K562 (cell line): Measurements from ENCODE around the gene PDE1A. TPM values are rescaled to one million over a fixed set of nuclear protein-coding genes. Genes with fewer than 3 reads are reported as not detected.

Experiments used
- ATAC-seq: fragments of 200-7000 bp; cut with Tn5 transposase; 3 replicates; pipeline ENCODE4 v1.9.1; 2020; ENCODE audit warnings: moderate library complexity
- BruUV-seq: library from RNA; stranded (reverse); fragments of 400-500 nt; replicated peaks from 2 replicates; lab custom pipeline; 2021; lab: Mats Ljungman, UMichigan
- CTCF ChIA-PET: fragments of 300-600 bp; formaldehyde crosslinking; extraction: SDS; loops from one replicate; lab custom pipeline; 2021; ENCODE audit warnings: low intra/inter-chr PET ratio; lab: Yijun Ruan, JAX
- POLR2A ChIA-PET: fragments of 300-600, 350-650 bp; sonication (Branson Sonifier 250); formaldehyde crosslinking; extraction: SDS; loops from one replicate; lab custom pipeline; 2021; ENCODE audit warnings: antibody characterized with exemption, inconsistent platforms; lab: Yijun Ruan, JAX
- DNase-seq, 4 experiments: peaks; one replicate each; pipeline versions ENCODE4 v3.0.0 to v3.0.0-alpha.2; 2011 to 2018; ENCODE audit warnings: low spot score in 3 of 4, mixed read lengths in 3 of 4; ENCODE audit errors: extremely low read depth in 1 of 4
- FAIRE-seq: peaks from 2 replicates; lab custom pipeline; 2011; peaks lifted over from hg19 to GRCh38; lab: Jason Lieb, UNC
- H2AFZ ChIP-seq: 2 replicates; pipeline ENCODE4 v1.6.0; 2011; ENCODE audit warnings: low read depth, low read length, control low read depth, inconsistent platforms
- H3K27ac ChIP-seq: fragments of 200-600 bp; 3 replicates; pipeline ENCODE4 v1.8.0; 2011; ENCODE audit warnings: low read depth, mild to moderate bottlenecking, control low read depth, inconsistent platforms, low read length, moderate library complexity, mixed read lengths; ENCODE audit errors: extremely low read depth
- H3K27me3 ChIP-seq, 2 experiments: fragments of 300-600 bp in 1 of 2; 2 replicates in 1 of 2; 3 replicates in 1 of 2; pipeline versions ENCODE4 v1.6.0 to v1.8.0; 2011; ENCODE audit warnings: inconsistent platforms in 2 of 2, low read length in 2 of 2, mild to moderate bottlenecking in 1 of 2, mixed read lengths in 1 of 2, moderate library complexity in 1 of 2; ENCODE audit not compliant: control insufficient read depth in 2 of 2, insufficient read depth in 2 of 2
- H3K36me3 ChIP-seq: fragments of 300-600 bp; 3 replicates; pipeline ENCODE4 v1.8.0; 2011; ENCODE audit warnings: mild to moderate bottlenecking, low read length, inconsistent platforms; ENCODE audit not compliant: control insufficient read depth, insufficient read depth
- H3K4me1 ChIP-seq, 2 experiments: fragments of 200-600 bp in 1 of 2; replicated peaks in 1 of 2; 2 replicates in 1 of 2; 3 replicates in 1 of 2; pipeline versions ENCODE4 v1.5.1 to v1.8.0; 2011; ENCODE audit warnings: inconsistent platforms in 2 of 2, low read length in 2 of 2, mild to moderate bottlenecking in 1 of 2, mixed read lengths in 1 of 2, moderate library complexity in 1 of 2; ENCODE audit not compliant: control insufficient read depth in 2 of 2, insufficient read depth in 2 of 2
- H3K4me2 ChIP-seq: 2 replicates; pipeline ENCODE4 v1.6.1; 2011; ENCODE audit warnings: low read length, control low read depth, inconsistent platforms, mixed read lengths; ENCODE audit not compliant: insufficient read depth
- H3K4me3 ChIP-seq: fragments of 200-600 bp; sonication (generic), shearing (Covaris generic); 2 replicates; pipeline ENCODE4 v1.5.1; 2016; ENCODE audit warnings: control low read depth, inconsistent platforms
- H3K79me2 ChIP-seq: fragments of 200-600 bp; 3 replicates; pipeline ENCODE4 v1.8.0; 2011; ENCODE audit warnings: low read length, inconsistent platforms; ENCODE audit not compliant: control insufficient read depth, insufficient read depth
- H3K9ac ChIP-seq, 2 experiments: 2 replicates each; pipeline versions ENCODE4 v1.6.0 to v1.6.1; 2011; ENCODE audit warnings: low read depth in 2 of 2, low read length in 2 of 2, control low read depth in 1 of 2, inconsistent platforms in 1 of 2, mild to moderate bottlenecking in 1 of 2, mixed read lengths in 1 of 2; ENCODE audit not compliant: insufficient read depth in 1 of 2
- H3K9me1 ChIP-seq: one replicate; pipeline ENCODE4 v1.6.0; 2011; ENCODE audit warnings: inconsistent platforms, mild to moderate bottlenecking, low read length, moderate library complexity; ENCODE audit not compliant: control insufficient read depth, insufficient read depth
- H3K9me3 ChIP-seq: replicated peaks from 2 replicates; pipeline ENCODE4 v1.5.1; 2011; ENCODE audit warnings: low read depth, low read length, inconsistent platforms; ENCODE audit not compliant: control insufficient read depth, insufficient read depth
- H4K20me1 ChIP-seq: replicated peaks from 2 replicates; pipeline ENCODE4 v1.6.1; 2011; ENCODE audit warnings: low read length, inconsistent platforms, mixed read lengths; ENCODE audit not compliant: control insufficient read depth, insufficient read depth
- ARID2 ChIP-seq: fragments of 450-650 bp; IDR thresholded peaks from 2 replicates; pipeline ENCODE4 v1.6.1; 2017; ENCODE audit warnings: antibody characterized with exemption, mild to moderate bottlenecking
- ATF7 ChIP-seq: fragments of 450-650 bp; IDR thresholded peaks from 2 replicates; pipeline ENCODE4 v1.7.1; 2014; ENCODE audit warnings: mild to moderate bottlenecking, moderate library complexity
- BRD4 ChIP-seq: fragments of 200-600 bp; sonication (generic); IDR thresholded peaks from 2 replicates; pipeline ENCODE4 v1.6.1; 2017; ENCODE audit warnings: inconsistent platforms
- CEBPZ ChIP-seq: fragments of 150-350 bp; IDR thresholded peaks from 2 replicates; pipeline ENCODE4 v1.6.1; 2014; ENCODE audit warnings: low read depth, mild to moderate bottlenecking, low read length, borderline replicate concordance
- DDX20 ChIP-seq: fragments of 450-650 bp; IDR thresholded peaks from 2 replicates; pipeline ENCODE4 v1.6.1; 2016; ENCODE audit warnings: missing genetic modification characterization, low read depth, mild to moderate bottlenecking, missing compliant biosample characterization, moderate library complexity
- EGR1 ChIP-seq: fragments of 450-650 bp; conservative IDR thresholded peaks from 2 replicates; pipeline ENCODE4 v1.6.1; 2017; ENCODE audit warnings: mild to moderate bottlenecking
- ETS2 ChIP-seq: IDR thresholded peaks from 2 replicates; pipeline ENCODE4 v1.6.1; 2016; ENCODE audit warnings: borderline replicate concordance, missing genetic modification characterization, mild to moderate bottlenecking, moderate library complexity, missing compliant biosample characterization; ENCODE audit not compliant: poor library complexity, severe bottlenecking
- ETV6 ChIP-seq, 3 experiments: fragments of 150-350 bp in 1 of 3; sonication (generic) in 1 of 3; formaldehyde crosslinking in 1 of 3; IDR thresholded peaks; 2 replicates each; pipeline versions ENCODE4 v1.6.1 to v1.8.0; 2014 to 2022; ENCODE audit warnings: borderline replicate concordance in 2 of 3, low read depth in 2 of 3, antibody characterized with exemption in 1 of 3, low read length in 1 of 3, mild to moderate bottlenecking in 1 of 3, missing genetic modification reagents in 1 of 3
- FOXP1 ChIP-seq: sonication (generic); formaldehyde crosslinking; IDR thresholded peaks from 2 replicates; pipeline ENCODE4 v1.8.0; 2022; ENCODE audit warnings: mild to moderate bottlenecking, missing genetic modification reagents
- GABPA ChIP-seq: fragments of 200-800 bp; sonication (Bioruptor generic); conservative IDR thresholded peaks from 2 replicates; pipeline ENCODE4 v1.6.1; 2016; ENCODE audit warnings: low read depth, missing genetic modification characterization, missing compliant biosample characterization
- KLF1 ChIP-seq: fragments of 450-650 bp; IDR thresholded peaks from 2 replicates; pipeline ENCODE4 v1.6.1; 2016; ENCODE audit warnings: missing genetic modification characterization, missing compliant biosample characterization
- KLF16 ChIP-seq: IDR thresholded peaks from 2 replicates; pipeline ENCODE4 v1.6.1; 2016; ENCODE audit warnings: antibody characterized with exemption
- MECOM ChIP-seq: fragments of 250-450 bp; sonication (Bioruptor Pico); IDR thresholded peaks from 2 replicates; pipeline ENCODE4 v1.8.0; 2022; ENCODE audit warnings: inconsistent platforms
- RB1 ChIP-seq: fragments of 450-650 bp; IDR thresholded peaks from 2 replicates; pipeline ENCODE4 v1.6.1; 2017; ENCODE audit warnings: low read depth, mild to moderate bottlenecking
- THAP7 ChIP-seq: fragments of 250-450 bp; sonication (Bioruptor Pico); IDR thresholded peaks from 2 replicates; pipeline ENCODE4 v1.5.0; 2021
- ZBTB5 ChIP-seq: fragments of 450-650 bp; IDR thresholded peaks from 2 replicates; pipeline ENCODE4 v1.6.1; 2017; ENCODE audit warnings: antibody characterized with exemption
- ZNF174 ChIP-seq: fragments of 250-450 bp; sonication (Bioruptor Pico); IDR thresholded peaks from 2 replicates; pipeline ENCODE4 v1.4.0; 2020; ENCODE audit warnings: mild to moderate bottlenecking
- ZNF41 ChIP-seq: fragments of 250-450 bp; sonication (Bioruptor Pico); conservative IDR thresholded peaks from 2 replicates; pipeline ENCODE4 v1.4.0; 2020; ENCODE audit warnings: mild to moderate bottlenecking
- WGBS: fragments of 100-300 bp; shearing (Covaris generic); methylation state at CpG from one replicate; pipeline ENCODE4 v1.1.6; 2016; ENCODE audit warnings: low coverage, mixed read lengths; ENCODE audit not compliant: insufficient coverage; ENCODE audit errors: missing lambda C conversion rate; 5-methylcytosine and 5-hydroxymethylcytosine counted together
- in situ Hi-C: fragments of 300-500 bp; cut with MboI; formaldehyde crosslinking; loops from 4 replicates; pipeline ENCODE4 v1.15.0; 2018; ENCODE audit warnings: inconsistent platforms, mixed read lengths
- intact Hi-C: fragments of 100-400 bp; cut with micrococcal nuclease; formaldehyde crosslinking; loops from 2 replicates; pipeline ENCODE4 v1.14.2; 2022
- polyA plus RNA-seq, 8 experiments: library from polyadenylated mRNA; depleted of rRNA in 4 of 8; stranded (reverse) in 5 of 8; unstranded in 3 of 8; fragments of >200 nt; fragmentation: Nextera tagmentation in 2 of 8; fragmentation: Illumina TruSeq in 1 of 8; extraction: Ambion mirVana in 2 of 8; extraction: Trizol in 1 of 8; gene quantifications; 2 replicates each; pipeline versions ENCODE4 v1.2.1 to v1.2.3, GENCODE V29; 2011 to 2014; ENCODE audit warnings: inconsistent platforms in 1 of 8, missing spikeins in 1 of 8
- total RNA-seq, 7 experiments: library from RNA; depleted of rRNA in 6 of 7; stranded (reverse); fragments of >200 nt in 6 of 7; fragmentation: Illumina TruSeq in 2 of 7; extraction: Trizol in 2 of 7; gene quantifications; 2 replicates each; pipeline versions ENCODE4 v1.2.1 to v1.2.3, GENCODE V29; 2011 to 2021; ENCODE audit warnings: low replicate concordance in 1 of 7

PDE1A gene
- total and polyA plus RNA-seq, 9 of the 15 experiments (the other 6 are each of a cell fraction or from before 2014, with no cell fraction given) = 0.14 to 0.91 (median 0.32) TPM

- CTCF ChIA-PET = no interaction called here
- TF ChIP-seq CEBPZ = no peak
- no peak for TF ChIP-seq RB1
- no peak for TF ChIP-seq THAP7
- no peak for TF ChIP-seq ZNF174 (CRISPR knock-in tag)
- TF ChIP-seq FOXP1 (CRISPR knock-in tag) = no peak
- no peak for TF ChIP-seq GABPA (tag)
- TF ChIP-seq ETS2 (tag) = no peak
- TF ChIP-seq ATF7 = no peak
- TF ChIP-seq BRD4 = no peak
- no peak for TF ChIP-seq DDX20 (tag)
- no peak for TF ChIP-seq ZNF41 (CRISPR knock-in tag)
- no peak for TF ChIP-seq KLF1 (tag)
- TF ChIP-seq ARID2 = no peak
- no peak for TF ChIP-seq EGR1
- no peak for TF ChIP-seq ETV6 (IDR thresholded peaks at IDR 0.05; ENCODE audit: borderline replicate concordance in 1 of 2, low read depth in 2 of 2, low read length in 1 of 2)
- TF ChIP-seq ETV6 (CRISPR knock-in tag; IDR thresholded peaks at IDR 0.05; ENCODE audit: borderline replicate concordance) = no peak
- no peak for TF ChIP-seq ZBTB5
- no peak for TF ChIP-seq KLF16
- TF ChIP-seq MECOM (CRISPR knock-in tag) = no peak
Observed at GRCh38 chr2:182133195-182133891, 293.5 kb downstream of the PDE1A start.

More at GRCh38 chr2:182133195-182133891, 293.5 kb downstream of the PDE1A start:
- DNase-seq = no peak
- no peaks in the 10 kb centered on the region for H3K4me1 ChIP-seq
- FAIRE-seq = no peak
- no peak overlapping the region for H3K4me2 ChIP-seq
- H4K20me1 ChIP-seq = no peaks in the 10 kb centered on the region
- POLR2A ChIA-PET = interaction anchor here (0.5 kb wide), 1 partner anchor 402 kb away, joined by 3 read pairs; no protein-coding TSS in a partner anchor
- H2AFZ ChIP-seq = no peak overlapping the region
- no peaks in the 10 kb centered on the region for H3K27me3 ChIP-seq
- no peaks in the 10 kb centered on the region for H3K79me2 ChIP-seq
- H3K4me3 ChIP-seq = no peak overlapping the region
- WGBS = 0% methylated on average over 1 of the region's 1 CpG
- no peak overlapping the region for H3K9ac ChIP-seq
- in situ Hi-C loops = no loop called here
- intact Hi-C loops = no loop called here
- H3K36me3 ChIP-seq = no peaks in the 10 kb centered on the region
- H3K9me3 ChIP-seq = no peaks in the 10 kb centered on the region
- no peaks in the 10 kb centered on the region for H3K9me1 ChIP-seq
- no peak overlapping the region for H3K27ac ChIP-seq
- no peak for ATAC-seq
- BruUV-seq = no TSS peak
